D721Med (cell line): ENCODE results near the gene TMEM8B.
A peak's percentile ranks its signal among the peaks of the same experiment; 100 is the strongest.

Experiments used
- DNase-seq: peaks from one replicate; pipeline ENCODE4 v3.0.0; 2011; ENCODE audit warnings: low spot score; ENCODE audit not compliant: insufficient read length
- FAIRE-seq: peaks from 2 replicates; lab custom pipeline; 2011; peaks lifted over from hg19 to GRCh38; lab: Jason Lieb, UNC
- CTCF ChIP-seq: IDR thresholded peaks from 2 replicates; pipeline ENCODE4 v1.5.1; 2012; ENCODE audit warnings: mild to moderate bottlenecking, control low read depth; ENCODE audit not compliant: insufficient read depth; ENCODE audit errors: missing control alignments

The TMEM8B gene

GRCh38 chr9:35829084-35829763 is at the start of gene TMEM8B:
Gene TMEM8B (plus strand): TSS chr9:35829228. CDS start chr9:35829448, 220 bp downstream.
- DNase-seq (peak; percentile 99), FAIRE-seq (no peak)
- no peak for TF ChIP-seq CTCF

GRCh38 chr9:35781066-35781465 is 48.0 kb upstream of the TMEM8B start:
- DNase-seq (no peak), FAIRE-seq (no peak)
- TF ChIP-seq CTCF, result no peak

GRCh38 chr9:35783418-35783817 is 45.6 kb upstream of the TMEM8B start:
- TF ChIP-seq CTCF, result no peak
- FAIRE-seq (no peak), DNase-seq (no peak)

GRCh38 chr9:35789541-35789940 is 39.5 kb upstream of the TMEM8B start:
- FAIRE-seq, result no peak
- no peak for DNase-seq

GRCh38 chr9:35790025-35790384 is 39.0 kb upstream of the TMEM8B start:
- no peak for TF ChIP-seq CTCF
- no peak for FAIRE-seq
- DNase-seq, result no peak

More at GRCh38 chr9:35789541-35789940, 39.5 kb upstream of the TMEM8B start:
- no peak for TF ChIP-seq CTCF

GRCh38 chr9:35790385-35791296 is 38.4 kb upstream of the TMEM8B start:
- peak; percentile 92 for TF ChIP-seq CTCF
- DNase-seq (peak; percentile 79), FAIRE-seq (peak; percentile 85)
